Kidney epithelial cell (primary cell): Measurements from ENCODE around the gene ARSB. TPM values are rescaled to one million over a fixed set of nuclear protein-coding genes. Genes with fewer than 3 reads are reported as not detected.

ENCODE experiments used
- DNase-seq: peaks from one replicate; pipeline ENCODE4 v3.0.0-alpha.2; 2010; ENCODE audit warnings: low read depth
- H3K27me3 ChIP-seq: 2 replicates; pipeline ENCODE4 v1.6.0; 2011; ENCODE audit warnings: low read length; ENCODE audit not compliant: control insufficient read depth, insufficient read depth
- H3K36me3 ChIP-seq: 2 replicates; pipeline ENCODE4 v1.5.1; 2011; ENCODE audit warnings: low read length; ENCODE audit not compliant: control insufficient read depth, insufficient read depth
- H3K4me3 ChIP-seq: 2 replicates; pipeline ENCODE4 v1.5.1; 2011; ENCODE audit warnings: low read depth, mild to moderate bottlenecking, control low read depth, low read length
- CTCF ChIP-seq: IDR thresholded peaks from 2 replicates; pipeline ENCODE4 v1.5.1; 2011; ENCODE audit warnings: mild to moderate bottlenecking, moderate library complexity, low read length, control low read depth, inconsistent platforms; ENCODE audit not compliant: insufficient read depth, poor library complexity, severe bottlenecking
- total RNA-seq: library from RNA; depleted of rRNA; stranded (reverse); fragments of >200 nt; gene quantifications from 2 replicates; pipeline ENCODE4 v1.2.3, GENCODE V29; 2015

Gene ARSB
- total RNA-seq, 1 donor from 2014 or later: 17.5 TPM

GRCh38 chr5:78993165-78993564, 8.1 kb upstream of the ARSB start:
- no peak overlapping the region for H3K4me3 ChIP-seq
- no peak for TF ChIP-seq CTCF
- H3K36me3 ChIP-seq: no peaks in the 10 kb centered on the region
- no peaks in the 10 kb centered on the region for H3K27me3 ChIP-seq
- DNase-seq: no peak

- no peak for DNase-seq
- no peaks in the 10 kb centered on the region for H3K36me3 ChIP-seq
- TF ChIP-seq CTCF: no peak
- no peaks in the 10 kb centered on the region for H3K27me3 ChIP-seq
- H3K4me3 ChIP-seq: no peak overlapping the region
Observed at GRCh38 chr5:78992146-78992545, 7.0 kb upstream of the ARSB start.

GRCh38 chr5:78989080-78989479, 4.0 kb upstream of the ARSB start:
- no peak for TF ChIP-seq CTCF
- Histone ChIP-seq H3K27me3 (no peaks in the 10 kb centered on the region), H3K36me3 (no peaks in the 10 kb centered on the region), H3K4me3 (no peak overlapping the region)
- DNase-seq: no peak

- H3K36me3 ChIP-seq: no peaks in the 10 kb centered on the region
- peak; percentile 54 for DNase-seq
Observed at GRCh38 chr5:78985725-78986223, 664 bp upstream of the ARSB start.

GRCh38 chr5:78984439-78985115, 533 bp downstream of the ARSB start:
- TF ChIP-seq CTCF: peak; percentile 49
- no peaks in the 10 kb centered on the region for H3K27me3 ChIP-seq

More at GRCh38 chr5:78985725-78986223, 664 bp upstream of the ARSB start:
- H3K4me3 ChIP-seq: peak overlapping the region; percentile 86
- no peaks in the 10 kb centered on the region for H3K27me3 ChIP-seq
- TF ChIP-seq CTCF: no peak

More at GRCh38 chr5:78984439-78985115, 533 bp downstream of the ARSB start:
- no peaks in the 10 kb centered on the region for H3K36me3 ChIP-seq
- DNase-seq: peak; percentile 38
- peak overlapping the region; percentile 86 for H3K4me3 ChIP-seq
